SH-SY5Y (cell line): ENCODE results near the gene SLCO1C1.

ENCODE experiments used
- GATA2 ChIP-seq: IDR thresholded peaks from 2 replicates; pipeline ENCODE4 v1.6.1; 2011; ENCODE audit warnings: mild to moderate bottlenecking, low read depth, low read length
- GATA3 ChIP-seq: IDR thresholded peaks from 2 replicates; pipeline ENCODE4 v1.6.1; 2011; ENCODE audit warnings: low read depth, mild to moderate bottlenecking, low read length, moderate library complexity

GRCh38 chr12:20656600-20656999 lies 38.5 kb upstream of the SLCO1C1 start:
- TF ChIP-seq GATA2 (no peak), GATA3 (no peak)
